ENCODE results near the gene IL6ST.
A peak's percentile ranks its signal among the peaks of the same experiment; 100 is the strongest.
"Not testable (repeated sequence)": the region's sequence is repeated elsewhere in the genome, so short reads cannot be mapped to it uniquely, and the experiment has no call there.

Gene IL6ST

GRCh38 chr5:55966284-55966683 lies 28.5 kb downstream of the IL6ST start:
- no peak for DNase-seq (ENCODE audit: low spot score)

GRCh38 chr5:55965525-55965924 lies 29.2 kb downstream of the IL6ST start:
- DNase-seq (ENCODE audit: low spot score) = no peak

GRCh38 chr5:55960779-55961178 lies 34.0 kb downstream of the IL6ST start:
- no peak for DNase-seq (ENCODE audit: low spot score)

- no peak for DNase-seq (ENCODE audit: low spot score)
Measured at GRCh38 chr5:55959208-55959607, 35.6 kb downstream of the IL6ST start.

GRCh38 chr5:55941154-55941553 lies 53.6 kb downstream of the IL6ST start:
- DNase-seq (ENCODE audit: low spot score) = not testable (repeated sequence)

GRCh38 chr5:55937598-55937997 lies 57.2 kb downstream of the IL6ST start:
- not testable (repeated sequence) for DNase-seq (ENCODE audit: low spot score)

- peak; percentile 23 for DNase-seq (ENCODE audit: low spot score)
Measured at GRCh38 chr5:55936100-55936693, 58.6 kb downstream of the IL6ST start.

GRCh38 chr5:55935371-55935770 lies 59.4 kb downstream of the IL6ST start:
- no peak for DNase-seq (ENCODE audit: low spot score)

- no peak for DNase-seq (ENCODE audit: low spot score)
Measured at GRCh38 chr5:55934720-55935119, 60.0 kb downstream of the IL6ST start.

GRCh38 chr5:55934115-55934613 lies 60.6 kb downstream of the IL6ST start:
- peak; percentile 63 for DNase-seq (ENCODE audit: low spot score)

- no peak for DNase-seq (ENCODE audit: low spot score)
Measured at GRCh38 chr5:55933377-55934114, 61.2 kb downstream of the IL6ST start.

GRCh38 chr5:55932700-55933099 lies 62.1 kb downstream of the IL6ST start:
- no peak for DNase-seq (ENCODE audit: low spot score)

- no peak for DNase-seq (ENCODE audit: low spot score)
Measured at GRCh38 chr5:55929020-55929799, 65.6 kb downstream of the IL6ST start.

- no peak for DNase-seq (ENCODE audit: low spot score)
Measured at GRCh38 chr5:55927861-55928655, 66.7 kb downstream of the IL6ST start.

- no peak for DNase-seq (ENCODE audit: low spot score)
Measured at GRCh38 chr5:55926476-55926875, 68.3 kb downstream of the IL6ST start.

GRCh38 chr5:55925712-55926111 lies 69.1 kb downstream of the IL6ST start:
- DNase-seq (ENCODE audit: low spot score) = no peak

GRCh38 chr5:55925181-55925580 lies 69.6 kb downstream of the IL6ST start:
- DNase-seq (ENCODE audit: low spot score) = no peak

- DNase-seq (ENCODE audit: low spot score) = no peak
Measured at GRCh38 chr5:55924744-55925143, 70.0 kb downstream of the IL6ST start.

GRCh38 chr5:55923865-55924500 lies 70.8 kb downstream of the IL6ST start:
- no peak for DNase-seq (ENCODE audit: low spot score)

GRCh38 chr5:55923177-55923771 lies 71.5 kb downstream of the IL6ST start:
- no peak for DNase-seq (ENCODE audit: low spot score)

- no peak for DNase-seq (ENCODE audit: low spot score)
Measured at GRCh38 chr5:55921617-55922016, 73.1 kb downstream of the IL6ST start.
